ENCODE measurements around the gene ANKH.

DNA sequence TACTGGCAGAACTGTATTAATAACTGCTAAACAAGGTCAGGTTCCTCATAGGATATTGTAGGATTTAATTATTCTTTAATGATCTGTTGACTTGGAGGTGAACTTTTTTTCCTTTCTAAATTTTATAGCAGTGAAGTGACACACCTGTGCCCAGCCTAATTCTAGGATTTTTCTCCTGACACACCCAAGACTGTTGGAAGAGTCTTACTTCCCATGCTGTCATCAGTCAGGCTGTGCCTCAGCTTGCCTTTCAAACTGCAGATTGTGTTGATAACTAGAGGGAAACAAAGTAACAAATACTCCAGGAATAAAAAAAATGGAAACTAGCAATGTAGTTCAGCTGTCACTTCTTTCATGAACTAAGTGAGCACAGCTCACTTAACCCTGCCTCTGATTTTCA, 185.1 kb downstream of the ANKH start:
- TF ChIP-seq, protein P1, sequence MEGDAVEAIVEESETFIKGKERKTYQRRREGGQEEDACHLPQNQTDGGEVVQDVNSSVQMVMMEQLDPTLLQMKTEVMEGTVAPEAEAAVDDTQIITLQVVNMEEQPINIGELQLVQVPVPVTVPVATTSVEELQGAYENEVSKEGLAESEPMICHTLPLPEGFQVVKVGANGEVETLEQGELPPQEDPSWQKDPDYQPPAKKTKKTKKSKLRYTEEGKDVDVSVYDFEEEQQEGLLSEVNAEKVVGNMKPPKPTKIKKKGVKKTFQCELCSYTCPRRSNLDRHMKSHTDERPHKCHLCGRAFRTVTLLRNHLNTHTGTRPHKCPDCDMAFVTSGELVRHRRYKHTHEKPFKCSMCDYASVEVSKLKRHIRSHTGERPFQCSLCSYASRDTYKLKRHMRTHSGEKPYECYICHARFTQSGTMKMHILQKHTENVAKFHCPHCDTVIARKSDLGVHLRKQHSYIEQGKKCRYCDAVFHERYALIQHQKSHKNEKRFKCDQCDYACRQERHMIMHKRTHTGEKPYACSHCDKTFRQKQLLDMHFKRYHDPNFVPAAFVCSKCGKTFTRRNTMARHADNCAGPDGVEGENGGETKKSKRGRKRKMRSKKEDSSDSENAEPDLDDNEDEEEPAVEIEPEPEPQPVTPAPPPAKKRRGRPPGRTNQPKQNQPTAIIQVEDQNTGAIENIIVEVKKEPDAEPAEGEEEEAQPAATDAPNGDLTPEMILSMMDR (IDR thresholded peaks at IDR 0.05): no peak
- TF ChIP-seq, protein P2, sequence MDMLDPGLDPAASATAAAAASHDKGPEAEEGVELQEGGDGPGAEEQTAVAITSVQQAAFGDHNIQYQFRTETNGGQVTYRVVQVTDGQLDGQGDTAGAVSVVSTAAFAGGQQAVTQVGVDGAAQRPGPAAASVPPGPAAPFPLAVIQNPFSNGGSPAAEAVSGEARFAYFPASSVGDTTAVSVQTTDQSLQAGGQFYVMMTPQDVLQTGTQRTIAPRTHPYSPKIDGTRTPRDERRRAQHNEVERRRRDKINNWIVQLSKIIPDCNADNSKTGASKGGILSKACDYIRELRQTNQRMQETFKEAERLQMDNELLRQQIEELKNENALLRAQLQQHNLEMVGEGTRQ (CRISPR knock-in tag; IDR thresholded peaks at IDR 0.05): no peak
- TF ChIP-seq ZNF416 (CRISPR knock-in tag; IDR thresholded peaks at IDR 0.05): no peak
- TF ChIP-seq, protein P3, sequence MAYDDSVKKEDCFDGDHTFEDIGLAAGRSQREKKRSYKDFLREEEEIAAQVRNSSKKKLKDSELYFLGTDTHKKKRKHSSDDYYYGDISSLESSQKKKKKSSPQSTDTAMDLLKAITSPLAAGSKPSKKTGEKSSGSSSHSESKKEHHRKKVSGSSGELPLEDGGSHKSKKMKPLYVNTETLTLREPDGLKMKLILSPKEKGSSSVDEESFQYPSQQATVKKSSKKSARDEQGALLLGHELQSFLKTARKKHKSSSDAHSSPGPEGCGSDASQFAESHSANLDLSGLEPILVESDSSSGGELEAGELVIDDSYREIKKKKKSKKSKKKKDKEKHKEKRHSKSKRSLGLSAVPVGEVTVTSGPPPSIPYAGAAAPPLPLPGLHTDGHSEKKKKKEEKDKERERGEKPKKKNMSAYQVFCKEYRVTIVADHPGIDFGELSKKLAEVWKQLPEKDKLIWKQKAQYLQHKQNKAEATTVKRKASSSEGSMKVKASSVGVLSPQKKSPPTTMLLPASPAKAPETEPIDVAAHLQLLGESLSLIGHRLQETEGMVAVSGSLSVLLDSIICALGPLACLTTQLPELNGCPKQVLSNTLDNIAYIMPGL (CRISPR knock-in tag; IDR thresholded peaks at IDR 0.05): no peak
- TF ChIP-seq, protein P4, sequence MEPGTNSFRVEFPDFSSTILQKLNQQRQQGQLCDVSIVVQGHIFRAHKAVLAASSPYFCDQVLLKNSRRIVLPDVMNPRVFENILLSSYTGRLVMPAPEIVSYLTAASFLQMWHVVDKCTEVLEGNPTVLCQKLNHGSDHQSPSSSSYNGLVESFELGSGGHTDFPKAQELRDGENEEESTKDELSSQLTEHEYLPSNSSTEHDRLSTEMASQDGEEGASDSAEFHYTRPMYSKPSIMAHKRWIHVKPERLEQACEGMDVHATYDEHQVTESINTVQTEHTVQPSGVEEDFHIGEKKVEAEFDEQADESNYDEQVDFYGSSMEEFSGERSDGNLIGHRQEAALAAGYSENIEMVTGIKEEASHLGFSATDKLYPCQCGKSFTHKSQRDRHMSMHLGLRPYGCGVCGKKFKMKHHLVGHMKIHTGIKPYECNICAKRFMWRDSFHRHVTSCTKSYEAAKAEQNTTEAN (CRISPR knock-in tag; IDR thresholded peaks at IDR 0.05): no peak
- TF ChIP-seq SP1 (CRISPR knock-in tag; conservative IDR thresholded peaks at IDR 0.05): no peak
